GM23248 (cell line): Measurements from ENCODE around the gene MN1. TPM values are rescaled to one million over a fixed set of nuclear protein-coding genes. Genes with fewer than 3 reads are reported as not detected.

Source experiments
- DNase-seq: peaks from one replicate; pipeline ENCODE4 v3.0.0-alpha.2; 2015
- H2AFZ ChIP-seq: fragments of 200-600 bp; sonication (generic); 2 replicates; pipeline ENCODE4 v1.6.1; 2016; ENCODE audit warnings: antibody characterized with exemption
- H3F3A ChIP-seq: fragments of 200-600 bp; sonication (generic); 2 replicates; pipeline ENCODE4 v1.6.1; 2016; ENCODE audit warnings: mild to moderate bottlenecking, antibody characterized with exemption, mixed run types; ENCODE audit not compliant: insufficient read depth
- H3K27ac ChIP-seq: fragments of 200-600 bp; sonication (generic); 2 replicates; pipeline ENCODE4 v1.5.1; 2016; ENCODE audit warnings: mild to moderate bottlenecking
- H3K27me3 ChIP-seq: fragments of 200-600 bp; sonication (generic); replicated peaks from 2 replicates; pipeline ENCODE4 v1.6.1; 2016; ENCODE audit warnings: mild to moderate bottlenecking; ENCODE audit not compliant: insufficient read depth
- H3K36me3 ChIP-seq: fragments of 200-600 bp; sonication (generic); 2 replicates; pipeline ENCODE4 v1.6.1; 2016; ENCODE audit warnings: low read depth, mild to moderate bottlenecking
- H3K4me1 ChIP-seq: fragments of 200-600 bp; sonication (generic); 2 replicates; pipeline ENCODE4 v1.6.1; 2016; ENCODE audit warnings: mild to moderate bottlenecking; ENCODE audit not compliant: insufficient read depth
- H3K4me2 ChIP-seq: fragments of 200-600 bp; sonication (generic); one replicate; pipeline ENCODE4 v1.6.1; 2016; ENCODE audit warnings: mild to moderate bottlenecking; ENCODE audit not compliant: unreplicated experiment
- H3K4me3 ChIP-seq: fragments of 200-600 bp; sonication (generic); 2 replicates; pipeline ENCODE4 v1.5.1; 2016; ENCODE audit warnings: mild to moderate bottlenecking
- H3K79me2 ChIP-seq: fragments of 200-600 bp; sonication (generic); 2 replicates; pipeline ENCODE4 v1.6.1; 2016; ENCODE audit warnings: mild to moderate bottlenecking; ENCODE audit not compliant: insufficient read depth
- H3K9ac ChIP-seq: fragments of 200-600 bp; sonication (generic); 2 replicates; pipeline ENCODE4 v1.6.1; 2016; ENCODE audit warnings: mild to moderate bottlenecking
- H3K9me2 ChIP-seq: fragments of 200-600 bp; sonication (generic); 2 replicates; pipeline ENCODE4 v1.6.1; 2016; ENCODE audit warnings: mixed run types, mild to moderate bottlenecking, moderate library complexity; ENCODE audit not compliant: insufficient read depth
- H3K9me3 ChIP-seq: fragments of 200-600 bp; sonication (generic); one replicate; pipeline ENCODE4 v1.6.1; 2017; ENCODE audit warnings: low read depth
- H4K20me1 ChIP-seq: fragments of 200-600 bp; sonication (generic); 2 replicates; pipeline ENCODE4 v1.6.0; 2016; ENCODE audit not compliant: insufficient read depth
- EZH2 ChIP-seq: fragments of 200-600 bp; sonication (generic); IDR thresholded peaks from 2 replicates; pipeline ENCODE4 v1.6.1; 2018; ENCODE audit warnings: antibody characterized with exemption, mild to moderate bottlenecking; ENCODE audit not compliant: insufficient read depth, poor library complexity, severe bottlenecking
- EZH2phosphoT487 ChIP-seq: fragments of 200-600 bp; sonication (generic); IDR thresholded peaks from 2 replicates; pipeline ENCODE4 v1.6.1; 2018; ENCODE audit warnings: antibody characterized with exemption, moderate library complexity, mild to moderate bottlenecking, low read depth; ENCODE audit not compliant: insufficient read depth
- WGBS, 2 experiments: methylation state at CpG; one replicate each; pipeline ENCODE4 v1.1.6; 2015 to 2017; ENCODE audit warnings: low lambda C conversion rate in 2 of 2, low coverage in 1 of 2; ENCODE audit errors: missing lambda C conversion rate in 2 of 2; 5-methylcytosine and 5-hydroxymethylcytosine counted together
- in situ Hi-C: fragments of 300-500 bp; cut with MboI; formaldehyde crosslinking; loops from 2 replicates; pipeline ENCODE4 v1.15.0; 2020
- polyA plus RNA-seq: library from polyadenylated mRNA; unstranded; fragments of >200 nt; fragmentation: Nextera tagmentation; extraction: Ambion mirVana; gene quantifications from 2 replicates; pipeline ENCODE4 v1.2.1, GENCODE V29; 2016
- total RNA-seq: library from RNA; depleted of rRNA; stranded (reverse); fragments of >200 nt; shearing (Covaris generic); gene quantifications from 2 replicates; pipeline ENCODE4 v1.2.3, GENCODE V29; 2014

The MN1 gene
- total and polyA plus RNA-seq, 2 experiments from 2014 or later: 4.2 to 24.8 TPM

GRCh38 chr22:27719535-27720227 lies 81.9 kb downstream of the MN1 start:
- no peaks in the 10 kb centered on the region for H3K9me2 ChIP-seq
- H3K36me3 ChIP-seq: no peaks in the 10 kb centered on the region
- in situ Hi-C loops: no loop called here
- H3K4me1 ChIP-seq: peaks cover 23% of the 10 kb centered on the region
- no peak overlapping the region for H3K4me2 ChIP-seq
- no peak for TF ChIP-seq EZH2phosphoT487
- no peak for TF ChIP-seq EZH2
- no peaks in the 10 kb centered on the region for H3K9me3 ChIP-seq
- 0 out of 2 replicates have a peak, but pooled peaks cover 8% of the 10 kb centered on the region for H3F3A ChIP-seq
- no peaks in the 10 kb centered on the region for H3K27me3 ChIP-seq
- H2AFZ ChIP-seq: 0 out of 2 replicates have a peak overlapping the region, but pooled peaks have one; percentile 59
- no peaks in the 10 kb centered on the region for H4K20me1 ChIP-seq
- peak; percentile 39 for DNase-seq
- H3K27ac ChIP-seq: no peak overlapping the region
- H3K79me2 ChIP-seq: no peaks in the 10 kb centered on the region
- no peak overlapping the region for H3K4me3 ChIP-seq
- WGBS, 2 experiments: 22 to 23% methylated on average over 8 of the region's 8 CpGs
- no peak overlapping the region for H3K9ac ChIP-seq

GRCh38 chr22:27719036-27719347 lies 82.6 kb downstream of the MN1 start:
- Histone ChIP-seq H4K20me1 (no peaks in the 10 kb centered on the region), H3F3A (0 out of 2 replicates have a peak, but pooled peaks cover under 1% of the 10 kb centered on the region), H3K9ac (peak overlapping the region; percentile 67), H2AFZ (0 out of 2 replicates have a peak overlapping the region, but pooled peaks have one; percentile 59), H3K9me3 (no peaks in the 10 kb centered on the region), H3K27ac (peak overlapping the region; percentile 93), H3K79me2 (no peaks in the 10 kb centered on the region), H3K4me3 (no peak overlapping the region), H3K27me3 (no peaks in the 10 kb centered on the region), H3K4me2 (no peak overlapping the region), H3K9me2 (no peaks in the 10 kb centered on the region), H3K4me1 (peaks cover 17% of the 10 kb centered on the region), H3K36me3 (no peaks in the 10 kb centered on the region)
- no peak for DNase-seq
- in situ Hi-C loops: no loop called here
- no peak for TF ChIP-seq EZH2phosphoT487
- TF ChIP-seq EZH2: no peak
- WGBS, 2 experiments: 40 to 64% methylated on average over 3 of the region's 3 CpGs

- no peaks in the 10 kb centered on the region for H3K9me2 ChIP-seq
- no peaks in the 10 kb centered on the region for H3F3A ChIP-seq
- peak overlapping the region; percentile 47; the same call in 1 of the 2 replicates for H3K4me3 ChIP-seq
- H3K36me3 ChIP-seq: no peaks in the 10 kb centered on the region
- no peaks in the 10 kb centered on the region for H3K9me3 ChIP-seq
- no peaks in the 10 kb centered on the region for H4K20me1 ChIP-seq
- H3K9ac ChIP-seq: peak overlapping the region; percentile 71
- peak; percentile 99 for DNase-seq
- in situ Hi-C loops: no loop called here
- peak overlapping the region; percentile 63 for H3K4me2 ChIP-seq
- H2AFZ ChIP-seq: peak overlapping the region; percentile 59
- H3K4me1 ChIP-seq: peaks cover 17% of the 10 kb centered on the region
- peak overlapping the region; percentile 93 for H3K27ac ChIP-seq
- no peaks in the 10 kb centered on the region for H3K27me3 ChIP-seq
- 1 to 4% methylated on average over 10 of the region's 10 CpGs for WGBS, 2 experiments
- no peaks in the 10 kb centered on the region for H3K79me2 ChIP-seq
- TF ChIP-seq EZH2 (no peak), EZH2phosphoT487 (no peak)
Observed at GRCh38 chr22:27718186-27719035, 83.1 kb downstream of the MN1 start.

GRCh38 chr22:27717094-27717493 lies 84.5 kb downstream of the MN1 start:
- WGBS, 2 experiments: 86 to 88% methylated on average over 9 of the region's 9 CpGs
- no peaks in the 10 kb centered on the region for H3K27me3 ChIP-seq
- no peak for TF ChIP-seq EZH2phosphoT487
- TF ChIP-seq EZH2: no peak
- no peak overlapping the region for H2AFZ ChIP-seq
- H3K27ac ChIP-seq: peak overlapping the region; percentile 93
- no peaks in the 10 kb centered on the region for H4K20me1 ChIP-seq
- H3K9me3 ChIP-seq: no peaks in the 10 kb centered on the region
- H3K4me2 ChIP-seq: no peak overlapping the region
- H3K9me2 ChIP-seq: no peaks in the 10 kb centered on the region
- no peak for DNase-seq
- no peaks in the 10 kb centered on the region for H3F3A ChIP-seq
- no peak overlapping the region for H3K9ac ChIP-seq
- H3K36me3 ChIP-seq: no peaks in the 10 kb centered on the region
- H3K4me1 ChIP-seq: peaks cover 17% of the 10 kb centered on the region
- no peaks in the 10 kb centered on the region for H3K79me2 ChIP-seq
- H3K4me3 ChIP-seq: no peak overlapping the region
- in situ Hi-C loops: no loop called here
